NCI-H1436 treated with DMSO at 0.1 percent for 48 hours (cell line): Measurements from ENCODE around the gene SLC4A7.
"Not testable (repeated sequence)": the region's sequence is repeated elsewhere in the genome, so short reads cannot be mapped to it uniquely, and the experiment has no call there.

Experiments used
- DNase-seq: peaks from one replicate; lab custom pipeline; 2025; lab: John Stamatoyannopoulos, UW

Gene SLC4A7

DNA sequence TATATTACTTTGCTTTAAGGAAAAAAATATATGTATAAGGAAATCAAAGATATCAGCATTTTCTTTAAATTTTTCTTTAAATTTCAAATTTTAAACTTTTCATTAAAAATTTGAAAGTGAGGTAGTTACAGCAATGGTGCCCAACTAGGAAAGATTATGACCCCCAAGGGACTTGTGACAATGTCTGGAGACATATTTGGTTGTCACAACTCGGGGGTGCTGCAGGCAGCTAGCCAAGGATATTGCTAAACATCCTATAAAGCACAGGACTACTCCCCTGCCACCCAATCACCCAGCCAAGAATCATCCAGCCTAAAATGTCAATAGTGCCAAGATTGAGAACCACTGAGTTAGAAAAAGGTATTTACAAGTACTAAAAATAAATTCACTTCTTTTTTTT, 57.3 kb downstream of the SLC4A7 start:
- no peak for DNase-seq

GRCh38 chr3:27425896-27426565, 58.2 kb downstream of the SLC4A7 start:
- DNase-seq: no peak

DNA sequence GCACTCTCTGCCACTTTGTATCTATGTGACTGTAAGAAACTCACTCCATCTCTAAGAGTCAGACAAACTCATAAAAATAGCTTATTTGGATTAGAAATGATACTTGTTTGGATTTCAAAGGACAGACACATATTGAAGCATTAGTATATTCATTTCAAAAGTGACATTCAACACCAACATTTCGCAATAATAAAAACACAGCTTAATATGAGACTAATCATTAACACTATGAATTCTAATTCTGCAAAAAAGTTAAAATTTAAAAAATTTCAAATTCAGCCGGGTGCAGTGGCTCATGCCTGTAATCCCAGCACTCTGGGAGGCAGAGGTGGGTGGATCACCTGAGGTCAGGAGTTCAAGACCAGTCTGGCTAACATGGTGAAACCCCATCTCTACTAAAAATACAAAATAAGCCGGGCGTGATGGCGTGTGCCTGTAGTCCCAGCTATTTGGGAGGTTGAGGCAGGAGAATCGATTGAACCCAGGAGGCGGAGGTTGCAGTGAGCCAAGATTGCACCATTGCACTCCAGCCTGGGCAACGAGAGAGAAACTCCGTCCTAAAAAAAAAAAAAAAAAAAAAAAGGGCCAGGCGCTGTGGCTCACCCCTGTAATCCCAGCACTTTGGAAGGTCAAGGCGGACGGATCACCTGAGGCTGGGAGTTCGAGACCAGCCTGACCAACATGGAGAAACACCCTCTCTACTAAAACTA, 59.2 kb downstream of the SLC4A7 start:
- DNase-seq: not testable (repeated sequence)

DNA sequence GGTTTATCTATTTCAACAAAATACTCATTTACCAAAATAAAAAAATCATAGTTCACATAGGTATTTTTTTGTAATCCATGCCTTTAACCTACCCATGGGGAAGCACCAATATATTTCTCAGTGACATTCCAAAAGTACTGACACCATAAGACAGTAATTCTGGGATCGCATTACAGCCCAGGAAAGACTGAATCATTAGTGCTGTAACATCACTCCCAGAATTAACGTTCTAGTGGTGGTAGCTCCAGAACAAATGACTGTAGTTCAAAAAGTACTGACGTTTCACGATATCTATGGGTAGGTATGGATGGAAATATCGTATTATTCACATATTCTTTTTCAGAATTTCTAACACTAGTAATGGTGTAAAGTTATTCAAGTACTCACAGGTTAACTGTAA, 60.7 kb downstream of the SLC4A7 start:
- DNase-seq: no peak

- no peak for DNase-seq
Observed at GRCh38 chr3:27422617-27423016, 61.6 kb downstream of the SLC4A7 start.

GRCh38 chr3:27415202-27415601, 69.0 kb downstream of the SLC4A7 start:
- DNase-seq: no peak

DNA sequence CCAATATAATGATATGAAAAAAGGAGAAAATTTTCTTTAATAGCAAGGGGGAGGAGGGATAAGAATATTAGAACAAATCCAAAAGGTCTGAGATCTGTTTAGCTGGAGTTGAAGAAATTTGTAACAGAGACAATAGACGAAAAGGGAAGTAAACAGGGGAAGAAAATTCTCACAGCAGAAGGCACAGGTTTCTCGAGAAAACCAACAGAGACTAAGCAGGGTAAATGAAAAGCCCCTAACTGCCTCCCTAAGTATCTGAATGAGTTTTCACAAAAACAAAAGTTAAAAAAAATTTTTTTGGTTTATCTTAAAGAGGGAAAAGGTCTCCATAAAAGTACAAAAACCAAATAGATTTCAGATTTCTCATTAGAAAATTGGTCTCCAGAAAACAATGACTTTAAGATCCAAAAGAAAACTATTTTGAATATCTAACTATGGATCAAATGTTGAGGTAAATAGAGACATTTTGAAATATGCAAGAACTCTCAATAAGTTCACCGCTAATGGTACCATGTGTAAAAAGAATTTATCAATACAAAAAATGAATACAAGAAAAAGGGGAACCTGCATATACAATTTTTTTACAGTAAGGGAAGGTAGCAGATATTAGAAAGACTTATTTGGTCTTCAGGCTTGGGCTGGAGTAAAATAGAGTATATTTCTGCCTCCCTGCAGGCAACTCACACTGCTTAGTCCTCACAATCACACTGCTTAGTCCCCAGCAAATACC, 91.1 kb downstream of the SLC4A7 start:
- no peak for DNase-seq

- not testable (repeated sequence) for DNase-seq
Observed at GRCh38 chr3:27392414-27392813, 91.8 kb downstream of the SLC4A7 start.

GRCh38 chr3:27391796-27392195, 92.4 kb downstream of the SLC4A7 start:
- no peak for DNase-seq

- DNase-seq: no peak
Observed at GRCh38 chr3:27387625-27388024, 96.6 kb downstream of the SLC4A7 start.

- DNase-seq: no peak
Observed at GRCh38 chr3:27385504-27385903, 98.7 kb downstream of the SLC4A7 start.

- no peak for DNase-seq
Observed at GRCh38 chr3:27384191-27384590, 100.0 kb downstream of the SLC4A7 start.

DNA sequence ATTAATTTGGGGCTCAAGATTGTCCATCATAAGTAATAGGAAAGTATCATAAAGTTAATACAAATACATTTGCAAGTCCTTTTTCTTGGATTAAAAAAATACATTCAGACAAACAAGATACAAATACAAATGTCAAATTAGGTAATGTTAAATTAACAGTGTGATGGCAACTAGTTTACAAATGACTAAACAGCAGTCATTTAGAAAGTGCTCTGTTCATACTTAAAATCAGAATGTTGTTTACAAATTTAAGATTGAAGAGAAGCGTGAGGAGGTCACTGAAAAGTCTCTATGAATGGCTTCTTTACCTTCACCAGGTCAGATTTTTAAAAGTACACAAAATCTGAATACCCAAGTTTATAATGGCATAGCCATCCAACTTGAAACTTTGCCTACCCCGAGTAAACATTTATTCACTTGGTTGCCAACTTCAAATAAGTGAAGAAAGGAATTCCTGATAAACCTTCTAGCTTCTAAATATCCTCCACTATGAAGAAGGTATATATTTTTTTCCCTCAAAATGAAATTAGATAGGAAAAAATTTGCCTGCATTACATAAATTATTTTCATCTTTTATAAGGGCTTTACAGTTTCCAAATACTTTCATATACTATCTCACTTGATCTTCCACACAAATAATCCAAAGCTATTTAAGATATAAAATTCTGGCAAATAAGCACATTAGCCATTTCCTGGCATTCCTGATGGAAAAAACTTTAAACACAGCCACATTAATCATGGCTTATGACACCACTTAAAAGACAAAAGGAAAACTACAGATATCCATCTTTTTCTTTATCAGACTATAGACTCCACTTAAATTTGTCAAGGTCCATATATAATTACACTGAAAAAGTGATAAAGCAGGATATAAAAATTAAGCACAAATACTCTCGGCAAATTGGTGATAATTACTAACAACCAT, 103.5 kb downstream of the SLC4A7 start:
- no peak for DNase-seq

GRCh38 chr3:27378331-27378730, 105.9 kb downstream of the SLC4A7 start:
- DNase-seq: no peak

- no peak for DNase-seq
Observed at GRCh38 chr3:27376109-27376772, 107.9 kb downstream of the SLC4A7 start.

DNA sequence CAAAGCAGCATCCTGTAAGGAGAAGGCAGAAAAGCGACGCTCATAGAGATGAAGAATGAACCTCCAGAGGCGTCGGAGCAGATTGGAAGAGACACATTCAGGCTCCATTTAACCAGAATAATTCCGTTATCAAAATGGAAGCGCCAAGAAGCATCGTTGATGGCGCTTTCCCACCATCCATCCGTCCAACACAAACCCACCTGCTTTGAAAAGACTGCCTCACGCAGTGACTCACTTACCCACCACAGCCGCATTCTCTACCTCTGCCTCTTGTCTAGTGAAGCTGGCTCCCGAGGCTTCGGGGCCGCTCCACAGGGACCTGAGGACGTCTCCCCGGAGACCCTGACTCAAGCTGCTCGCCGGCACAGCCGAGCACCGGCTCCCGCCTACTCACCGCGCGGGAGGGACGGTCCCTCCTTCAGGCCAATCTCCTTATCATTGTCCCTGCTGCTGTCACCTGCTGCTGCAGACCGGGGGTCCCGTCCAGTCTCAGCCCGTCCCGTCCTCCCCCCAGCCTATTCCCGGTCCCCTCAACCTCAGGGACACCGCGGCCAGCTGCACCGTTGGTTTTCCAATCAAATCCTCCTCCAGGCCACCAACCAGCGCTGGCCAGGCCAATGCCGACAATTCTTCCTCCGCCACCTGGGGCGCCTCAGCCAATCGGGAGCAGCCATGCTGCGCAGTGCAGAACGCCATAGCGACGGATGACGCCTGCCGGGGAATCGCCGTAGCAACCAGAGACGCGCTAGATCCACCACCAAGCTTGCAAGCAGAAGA, 115.2 kb downstream of the SLC4A7 start, which contains the start of gene NEK10:
TSS of gene NEK10 (minus strand) at position 553 of the 777 bp plus-strand sequence. CDS start 16,501 bp downstream, outside the sequence.
- DNase-seq: no peak

GRCh38 chr3:27366062-27366591, 118.1 kb downstream of the SLC4A7 start:
- DNase-seq: no peak

DNA sequence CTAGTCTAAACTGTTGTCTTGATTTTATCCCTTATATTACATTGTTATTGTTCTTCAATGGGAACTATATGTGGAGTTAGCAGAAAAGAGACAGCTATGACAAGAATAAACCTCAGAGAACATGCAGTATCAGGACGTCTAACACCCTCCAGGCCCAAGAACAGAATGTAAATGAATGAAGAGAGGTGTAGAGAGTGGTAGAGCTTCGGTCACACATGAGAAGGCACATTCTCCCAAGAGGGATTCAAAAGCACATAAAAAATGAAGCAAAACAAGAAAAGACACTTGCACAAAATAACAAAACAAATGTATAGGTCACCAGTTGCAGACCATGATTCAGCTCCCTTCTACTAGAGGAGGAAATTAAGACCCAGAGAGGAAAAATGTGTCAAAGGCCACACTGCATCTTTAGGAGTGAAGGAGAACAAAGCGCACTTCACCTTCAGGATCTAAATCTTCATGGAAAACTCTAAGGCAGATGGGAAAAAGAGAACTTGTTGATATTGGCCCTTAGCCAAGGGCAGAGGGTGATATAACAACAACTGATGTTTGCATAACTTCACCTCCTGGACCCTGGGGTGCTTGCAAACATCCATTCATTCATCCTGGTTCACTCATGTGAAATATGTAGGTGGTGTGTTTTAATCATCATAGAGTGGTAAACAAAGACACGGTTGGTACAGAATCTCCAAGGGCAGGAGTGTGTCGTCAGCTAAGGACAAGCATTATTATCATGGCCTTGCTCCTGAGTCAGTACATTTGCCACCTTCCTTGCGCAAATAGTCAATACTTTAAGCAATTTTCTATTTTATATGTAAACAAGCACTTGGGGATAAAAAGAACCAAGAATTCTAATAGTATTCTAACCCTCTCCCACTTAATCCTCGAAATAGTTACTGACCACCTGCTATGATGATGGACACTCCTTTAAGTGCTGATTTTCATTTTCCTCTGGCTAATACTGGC, 123.8 kb downstream of the SLC4A7 start:
- no peak for DNase-seq

DNA sequence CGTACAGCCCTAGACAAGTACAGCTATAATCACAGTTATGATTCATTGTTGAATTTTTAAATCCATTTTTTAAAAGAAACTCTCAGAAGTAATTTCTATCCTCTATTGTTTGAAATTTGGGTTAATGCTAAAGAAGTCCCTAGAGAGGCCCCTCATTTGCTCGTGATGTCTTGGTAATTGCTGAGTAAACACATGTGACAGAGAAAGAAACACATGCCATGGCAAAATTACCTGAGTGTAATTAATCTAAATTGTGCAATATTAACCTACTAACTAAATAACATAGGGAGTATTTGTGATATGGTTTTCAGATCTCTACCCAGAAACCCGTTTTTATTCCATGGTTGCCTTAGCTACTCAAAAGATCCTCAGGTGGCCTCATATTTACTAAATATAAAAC, 125.8 kb downstream of the SLC4A7 start:
- DNase-seq: peak; percentile 34
